CD4-positive, CD25-positive, alpha-beta regulatory T cell (primary cell): Measurements from ENCODE around the gene SPEM1. TPM values are rescaled to one million over a fixed set of nuclear protein-coding genes. Genes with fewer than 3 reads are reported as not detected.

Source experiments
- ATAC-seq, 2 donors: fragments of 150-1000 bp; cut with Tn5 transposase; one replicate each; pipeline ENCODE4 v1.10.0; 2021; ENCODE audit warnings: low read depth in 2 of 2, moderate number of reproducible peaks in 2 of 2, moderate library complexity in 1 of 2
- DNase-seq, 3 donors: peaks; one replicate each; pipeline versions ENCODE4 v3.0.0 to v3.0.0-alpha.2; 2012 to 2022; ENCODE audit warnings: mixed read lengths in 1 of 3
- H3K27ac ChIP-seq: one replicate; pipeline ENCODE4 v1.7.0; 2013; ENCODE audit warnings: mild to moderate bottlenecking, low read length; ENCODE audit not compliant: insufficient read depth, poor library complexity, severe bottlenecking
- H3K27me3 ChIP-seq: one replicate; pipeline ENCODE4 v1.7.0; 2013; ENCODE audit warnings: low read length; ENCODE audit not compliant: control insufficient read depth, insufficient read depth
- H3K36me3 ChIP-seq: one replicate; pipeline ENCODE4 v1.7.0; 2013; ENCODE audit warnings: mild to moderate bottlenecking, low read length, moderate library complexity; ENCODE audit not compliant: control insufficient read depth, insufficient read depth
- H3K4me1 ChIP-seq: 2 replicates; pipeline ENCODE4 v1.7.0; 2013; ENCODE audit warnings: mild to moderate bottlenecking, low read length; ENCODE audit not compliant: insufficient read depth, control insufficient read depth, poor library complexity, severe bottlenecking
- H3K4me3 ChIP-seq: one replicate; pipeline ENCODE4 v1.7.0; 2013; ENCODE audit warnings: low read depth, mild to moderate bottlenecking, low read length, moderate library complexity
- H3K9me3 ChIP-seq, 2 experiments: 1 replicate in 1 of 2; 2 replicates in 1 of 2; pipeline ENCODE4 v1.7.0; 2013; ENCODE audit warnings: low read length in 2 of 2, mild to moderate bottlenecking in 1 of 2, moderate library complexity in 1 of 2; ENCODE audit not compliant: control insufficient read depth in 2 of 2
- H3K27ac Mint-ChIP-seq, 3 donors: one replicate each; pipeline ENCODE4 v1.8.0; 2020 to 2022; ENCODE audit warnings: mild to moderate bottlenecking in 3 of 3, mixed read lengths in 3 of 3, moderate library complexity in 2 of 3
- H3K27me3 Mint-ChIP-seq: one replicate; pipeline ENCODE4 v1.8.0; 2022; ENCODE audit warnings: mild to moderate bottlenecking, mixed read lengths
- H3K36me3 Mint-ChIP-seq: one replicate; pipeline ENCODE4 v1.8.0; 2020; ENCODE audit warnings: mixed read lengths
- H3K4me1 Mint-ChIP-seq, 4 donors: one replicate each; pipeline ENCODE4 v1.8.0; 2020 to 2022; ENCODE audit warnings: mixed read lengths in 4 of 4, mild to moderate bottlenecking in 1 of 4
- H3K4me3 Mint-ChIP-seq, 4 donors: one replicate each; pipeline ENCODE4 v1.8.0; 2020 to 2022; ENCODE audit warnings: mild to moderate bottlenecking in 4 of 4, mixed read lengths in 4 of 4, moderate library complexity in 3 of 4
- H3K9me3 Mint-ChIP-seq, 7 donors: one replicate each; pipeline ENCODE4 v1.8.0; 2020 to 2022; ENCODE audit warnings: mixed read lengths in 7 of 7, mild to moderate bottlenecking in 3 of 7, moderate library complexity in 2 of 7
- polyA plus RNA-seq, 4 donors: library from polyadenylated mRNA; unstranded; fragments of 300-500 nt; fragmentation: Illumina TruSeq; gene quantifications; one replicate each; pipeline ENCODE4 v1.2.3, GENCODE V29; 2021
- total RNA-seq: library from RNA; stranded (reverse); gene quantifications from one replicate; pipeline ENCODE4 v1.2.3, GENCODE V29; 2022

SPEM1 gene
- total and polyA plus RNA-seq, 5 donors from 2014 or later = not detected

DNA sequence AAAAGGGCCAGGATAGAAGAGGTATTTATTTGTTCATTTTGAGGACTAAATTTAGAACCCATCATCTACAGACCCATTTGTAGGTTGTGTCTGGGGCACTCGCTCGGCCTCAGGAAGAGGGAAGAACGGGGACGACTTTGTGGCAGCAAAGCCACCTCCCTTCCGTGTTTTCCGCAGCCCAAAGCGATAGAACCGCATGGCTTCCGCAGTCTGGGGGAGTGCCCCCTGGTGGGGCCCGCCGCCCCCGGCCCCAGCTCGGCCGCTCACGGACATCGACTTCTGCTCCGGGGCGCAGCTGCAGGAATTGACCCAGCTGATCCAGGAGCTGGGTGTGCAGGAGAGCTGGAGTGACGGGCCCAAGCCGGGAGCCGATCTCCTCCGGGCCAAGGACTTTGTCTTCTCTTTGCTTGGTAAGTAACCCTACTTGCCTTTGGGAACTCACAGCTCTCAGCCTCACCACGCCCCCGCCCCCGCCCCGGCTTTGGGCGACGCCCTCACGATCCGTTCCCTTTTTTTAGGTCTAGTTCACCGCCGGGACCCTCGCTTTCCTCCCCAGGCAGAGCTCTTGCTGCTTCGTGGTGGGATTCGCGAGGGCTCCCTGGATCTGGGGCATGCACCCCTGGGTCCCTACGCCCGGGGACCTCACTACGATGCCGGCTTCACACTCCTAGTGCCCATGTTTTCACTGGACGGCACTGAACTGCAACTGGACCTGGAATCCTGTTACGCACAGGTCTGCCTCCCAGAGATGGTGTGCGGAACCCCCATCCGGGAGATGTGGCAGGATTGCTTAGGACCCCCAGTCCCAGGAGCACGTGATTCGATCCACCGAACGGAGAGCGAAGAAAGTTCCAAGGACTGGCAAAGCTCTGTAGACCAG is 15.8 kb downstream of the SPEM1 start:
- no peaks in the 10 kb centered on the region for H3K36me3 ChIP-seq
- DNase-seq = peak in 2 of 3 donors; percentile 48 to 81
- H3K4me3 ChIP-seq = peak overlapping the region; percentile 90
- Mint-ChIP-seq H3K36me3 (peaks cover 10% of the 10 kb centered on the region), H3K4me1 (peaks cover 5 to 51% (median 31%) of the 10 kb centered on the region in 4 donors), H3K4me3 (peak overlapping the region; percentile 93 to 96 (median 95)), H3K27me3 (peaks cover 34% of the 10 kb centered on the region), H3K9me3 (no peaks in the 10 kb centered on the region), H3K27ac (peak overlapping the region; percentile 92 to 98 (median 97))
- no peaks in the 10 kb centered on the region for H3K9me3 ChIP-seq
- peak; percentile 22 to 23 for ATAC-seq
- peaks cover 54% of the 10 kb centered on the region for H3K4me1 ChIP-seq
- peaks cover 7% of the 10 kb centered on the region for H3K27me3 ChIP-seq
- peak overlapping the region; percentile 93 for H3K27ac ChIP-seq

DNA sequence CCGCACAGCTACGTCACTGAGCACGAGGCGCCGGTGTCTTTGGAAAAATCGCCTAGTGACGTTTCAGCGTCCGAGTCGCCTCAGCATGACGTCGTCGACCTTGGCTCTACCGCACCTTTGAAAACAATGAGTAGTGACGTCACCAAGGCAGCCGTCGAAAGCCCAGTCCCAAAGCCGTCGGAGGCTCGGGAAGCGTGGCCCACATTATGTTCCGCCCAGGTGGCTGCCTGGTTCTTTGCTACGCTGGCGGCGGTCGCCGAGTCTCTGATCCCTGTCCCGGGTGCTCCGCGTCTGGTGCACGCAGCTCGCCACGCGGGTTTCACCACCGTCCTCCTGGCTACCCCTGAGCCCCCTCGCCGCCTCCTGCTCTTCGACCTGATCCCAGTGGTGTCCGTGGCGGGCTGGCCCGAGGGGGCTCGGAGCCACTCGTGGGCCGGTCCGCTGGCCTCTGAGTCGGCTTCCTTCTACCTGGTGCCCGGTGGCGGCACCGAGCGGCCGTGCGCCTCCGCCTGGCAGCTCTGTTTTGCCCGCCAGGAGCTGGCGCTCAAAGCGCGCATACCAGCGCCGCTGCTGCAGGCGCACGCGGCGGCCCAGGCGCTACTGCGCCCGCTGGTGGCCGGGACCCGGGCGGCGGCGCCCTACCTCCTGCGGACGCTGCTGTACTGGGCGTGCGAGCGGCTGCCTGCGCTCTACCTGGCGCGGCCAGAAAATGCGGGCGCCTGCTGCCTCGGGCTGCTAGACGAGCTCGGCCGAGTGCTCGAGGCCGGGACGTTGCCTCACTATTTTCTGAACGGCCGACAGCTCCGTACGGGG is 16.6 kb downstream of the SPEM1 start:
- Mint-ChIP-seq H3K4me1 (peaks cover 5 to 55% (median 31%) of the 10 kb centered on the region in 4 donors), H3K27ac (peak overlapping the region; percentile 82 to 98 (median 97)), H3K36me3 (peaks cover 12% of the 10 kb centered on the region), H3K4me3 (peak overlapping the region; percentile 93 to 96 (median 95)), H3K27me3 (peaks cover 43% of the 10 kb centered on the region), H3K9me3 (no peaks in the 10 kb centered on the region)
- peaks cover 56% of the 10 kb centered on the region for H3K4me1 ChIP-seq
- peak; percentile 68 to 72 for ATAC-seq
- H3K4me3 ChIP-seq = peak overlapping the region; percentile 70
- H3K27ac ChIP-seq = peak overlapping the region; percentile 93
- H3K36me3 ChIP-seq = no peaks in the 10 kb centered on the region
- H3K9me3 ChIP-seq = no peaks in the 10 kb centered on the region
- H3K27me3 ChIP-seq = peaks cover 16% of the 10 kb centered on the region
- DNase-seq = peak; percentile 65 to 88 (median 85)

DNA sequence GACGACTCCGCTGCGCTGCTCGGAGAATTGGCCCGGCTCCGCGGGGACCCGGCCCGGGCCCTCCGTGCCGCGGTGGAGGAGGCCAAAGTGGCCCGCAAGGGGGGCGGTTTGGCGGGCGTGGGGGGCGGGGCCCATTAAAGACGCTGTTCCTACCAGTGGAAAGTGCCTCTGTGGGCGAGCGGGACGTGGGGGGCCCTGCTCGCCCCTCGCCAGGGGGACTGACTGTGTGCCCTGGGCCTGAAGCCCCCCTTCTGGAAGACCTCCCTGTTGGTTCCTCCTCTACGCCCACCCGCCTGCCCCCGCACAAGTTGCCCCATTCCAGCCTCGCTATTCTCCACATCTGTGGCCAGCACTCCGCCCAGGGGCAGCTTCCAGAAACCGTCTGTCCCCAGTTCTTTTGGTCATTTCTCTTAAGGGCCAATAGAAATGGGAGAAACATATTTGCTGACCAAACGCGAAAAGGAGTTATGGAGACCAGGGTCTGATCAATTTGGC is 17.3 kb downstream of the SPEM1 start:
- Mint-ChIP-seq H3K27me3 (peaks cover 49% of the 10 kb centered on the region), H3K4me3 (peak overlapping the region in 3 of 4 donors; percentile 40 to 96 (median 72)), H3K9me3 (peaks cover 0 to 1% (median 0%) of the 10 kb centered on the region in 7 donors), H3K36me3 (peaks cover 14% of the 10 kb centered on the region), H3K27ac (peak overlapping the region in 2 of 3 donors; percentile 65 to 90), H3K4me1 (peaks cover 5 to 56% (median 31%) of the 10 kb centered on the region in 4 donors)
- Histone ChIP-seq H3K27me3 (peaks cover 20% of the 10 kb centered on the region), H3K9me3 (no peaks in the 10 kb centered on the region), H3K4me1 (peaks cover 56% of the 10 kb centered on the region), H3K4me3 (no peak overlapping the region), H3K27ac (peak overlapping the region; percentile 93), H3K36me3 (no peaks in the 10 kb centered on the region)
- ATAC-seq (no peak), DNase-seq (no peak)

DNA sequence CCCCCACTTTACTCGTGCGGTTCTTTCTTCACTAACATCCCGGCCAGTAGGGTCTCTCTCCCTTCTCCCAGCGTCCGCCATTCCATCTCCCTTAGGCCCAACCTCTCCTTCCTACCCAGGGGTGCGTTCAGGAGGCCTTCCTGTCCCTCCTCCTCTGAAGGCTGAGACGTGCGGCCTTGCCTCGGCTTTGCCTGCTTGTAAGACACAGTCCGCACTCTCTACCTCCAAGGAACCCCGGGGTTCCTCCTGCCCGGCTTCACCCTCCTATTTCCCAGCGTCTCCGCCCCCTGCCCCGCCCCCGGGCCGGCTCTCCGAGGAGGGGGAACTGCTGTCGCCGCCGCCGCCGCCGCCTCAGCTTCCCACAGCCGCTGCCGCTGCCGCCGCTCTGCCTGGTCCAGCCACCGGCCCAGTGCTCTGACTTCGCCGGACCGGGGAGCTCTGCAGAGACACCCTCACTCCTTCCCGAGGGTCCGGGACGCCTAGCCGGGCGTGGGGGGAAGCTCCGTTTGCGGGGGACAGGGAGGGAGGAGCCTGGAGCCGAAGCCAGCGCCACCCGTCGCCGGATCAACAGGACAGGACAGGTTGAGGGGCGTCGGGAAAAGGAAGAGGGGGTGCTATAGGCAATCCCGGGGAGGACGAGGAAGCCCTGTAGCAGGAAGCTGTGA is 18.0 kb downstream of the SPEM1 start:
- Mint-ChIP-seq H3K27me3 (peaks cover 56% of the 10 kb centered on the region), H3K4me1 (peaks cover 5 to 56% (median 31%) of the 10 kb centered on the region in 4 donors), H3K27ac (peak overlapping the region in 2 of 3 donors; percentile 62 to 90), H3K9me3 (peaks cover 0 to 2% (median 0%) of the 10 kb centered on the region in 7 donors), H3K36me3 (peaks cover 14% of the 10 kb centered on the region), H3K4me3 (peak overlapping the region; percentile 62 to 89 (median 78))
- ATAC-seq (no peak), DNase-seq (peak in 2 of 3 donors; percentile 31 to 39)
- H3K4me3 ChIP-seq = no peak overlapping the region
- no peak overlapping the region for H3K27ac ChIP-seq
- H3K36me3 ChIP-seq = no peaks in the 10 kb centered on the region
- H3K27me3 ChIP-seq = peaks cover 23% of the 10 kb centered on the region
- H3K4me1 ChIP-seq = peaks cover 56% of the 10 kb centered on the region
- H3K9me3 ChIP-seq = no peaks in the 10 kb centered on the region

DNA sequence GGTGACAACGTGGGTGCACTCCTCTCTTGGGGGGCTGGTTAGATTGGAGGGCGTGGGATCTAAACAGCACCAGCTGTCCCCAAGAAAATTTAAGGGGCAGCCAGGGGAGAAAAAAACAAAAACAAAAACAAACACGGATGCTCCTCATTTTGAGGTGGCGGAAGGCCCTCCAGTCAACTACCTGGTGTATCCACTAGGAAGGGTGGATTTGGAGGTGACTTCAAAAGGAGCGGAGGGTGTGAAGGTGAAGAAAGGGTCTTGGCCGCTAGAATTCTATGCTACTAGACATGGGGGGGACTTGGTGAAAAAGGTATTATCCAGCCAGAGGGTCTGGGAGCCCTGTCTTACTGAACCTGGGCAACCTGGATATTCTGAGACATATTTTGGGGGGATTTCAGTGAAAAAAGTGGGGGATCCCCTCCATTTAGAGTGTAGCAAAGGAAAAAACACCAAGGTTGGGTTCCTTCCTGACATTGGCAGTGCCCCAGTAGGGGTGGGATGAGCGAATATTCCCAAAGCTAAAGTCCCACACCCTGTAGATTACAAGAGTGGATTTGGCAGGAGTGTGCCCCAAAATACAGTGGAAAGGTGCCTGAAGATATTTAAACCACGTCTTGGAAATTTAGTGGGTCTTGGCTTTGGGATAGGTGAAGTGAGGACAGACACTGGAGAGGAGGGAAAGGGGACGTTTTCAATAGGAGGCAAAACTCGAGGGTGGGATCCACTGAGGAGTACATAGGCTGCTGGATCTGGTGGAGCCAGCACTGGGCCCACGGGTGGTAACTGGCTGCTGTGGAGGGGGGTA is 18.7 kb downstream of the SPEM1 start:
- Mint-ChIP-seq H3K27me3 (peaks cover 64% of the 10 kb centered on the region), H3K27ac (peak overlapping the region in 2 of 3 donors; percentile 40 to 62), H3K4me1 (peaks cover 5 to 56% (median 31%) of the 10 kb centered on the region in 4 donors), H3K9me3 (peaks cover 0 to 2% (median 0%) of the 10 kb centered on the region in 7 donors), H3K4me3 (peak overlapping the region; percentile 62 to 87 (median 78)), H3K36me3 (peaks cover 14% of the 10 kb centered on the region)
- Histone ChIP-seq H3K4me1 (peaks cover 56% of the 10 kb centered on the region), H3K27me3 (peaks cover 23% of the 10 kb centered on the region), H3K36me3 (no peaks in the 10 kb centered on the region), H3K27ac (no peak overlapping the region), H3K9me3 (no peaks in the 10 kb centered on the region), H3K4me3 (no peak overlapping the region)
- no peak for ATAC-seq
- no peak for DNase-seq

DNA sequence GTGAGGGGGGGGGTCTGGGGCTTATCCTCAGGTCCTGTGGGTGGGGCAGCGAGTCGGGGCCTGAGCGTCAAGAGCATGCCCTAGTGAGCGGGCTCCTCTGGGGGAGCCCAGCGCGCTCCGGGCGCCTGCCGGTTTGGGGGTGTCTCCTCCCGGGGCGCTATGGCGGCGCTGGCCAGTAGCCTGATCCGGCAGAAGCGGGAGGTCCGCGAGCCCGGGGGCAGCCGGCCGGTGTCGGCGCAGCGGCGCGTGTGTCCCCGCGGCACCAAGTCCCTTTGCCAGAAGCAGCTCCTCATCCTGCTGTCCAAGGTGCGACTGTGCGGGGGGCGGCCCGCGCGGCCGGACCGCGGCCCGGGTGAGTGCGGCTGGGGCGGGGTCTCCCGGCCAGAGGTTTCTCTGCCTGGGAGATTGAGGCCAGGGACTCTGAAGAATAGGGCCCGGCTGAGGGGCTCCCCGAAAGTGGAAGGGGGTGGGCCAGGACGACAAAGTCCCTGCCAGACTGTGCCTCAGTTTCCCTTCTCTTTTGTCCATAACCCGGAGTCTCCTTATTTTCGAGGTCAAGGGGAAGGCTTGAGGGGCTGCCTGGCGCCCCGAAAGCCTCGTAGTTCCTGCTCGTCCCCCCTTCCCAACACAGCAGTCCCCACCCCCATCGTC is 19.5 kb downstream of the SPEM1 start, which contains the start of gene FGF11:
Gene FGF11, plus strand, starts transcription at position 51 of the 651 bp plus-strand sequence. Its CDS starts 109 bp downstream, at position 160.
- Mint-ChIP-seq H3K27ac (peak within 1 kb of the TSS in 2 of 3 donors; percentile 40 to 62), H3K4me1 (peaks cover 5 to 60% (median 31%) of the 10 kb centered on the region in 4 donors), H3K9me3 (peaks cover 0 to 2% (median 0%) of the 10 kb centered on the region in 7 donors), H3K27me3 (peaks cover 71% of the 10 kb centered on the region), H3K36me3 (peaks cover 14% of the 10 kb centered on the region), H3K4me3 (peak within 1 kb of the TSS; percentile 74 to 95 (median 83))
- ATAC-seq = no peak
- Histone ChIP-seq H3K9me3 (no peaks in the 10 kb centered on the region), H3K4me3 (no peak within 1 kb of the TSS), H3K27me3 (peaks cover 28% of the 10 kb centered on the region), H3K27ac (no peak within 1 kb of the TSS), H3K36me3 (no peaks in the 10 kb centered on the region), H3K4me1 (peaks cover 56% of the 10 kb centered on the region)
- no peak for DNase-seq
